ENCODE measurements around the gene CNKSR1. TPM values are rescaled to one million over a fixed set of nuclear protein-coding genes. Genes with fewer than 3 reads are reported as not detected.
A peak's percentile ranks its signal among the peaks of the same experiment; 100 is the strongest.

Gene CNKSR1
- total and polyA plus RNA-seq, 4 donors: 1.5 to 4.9 (median 2.0) TPM

DNA sequence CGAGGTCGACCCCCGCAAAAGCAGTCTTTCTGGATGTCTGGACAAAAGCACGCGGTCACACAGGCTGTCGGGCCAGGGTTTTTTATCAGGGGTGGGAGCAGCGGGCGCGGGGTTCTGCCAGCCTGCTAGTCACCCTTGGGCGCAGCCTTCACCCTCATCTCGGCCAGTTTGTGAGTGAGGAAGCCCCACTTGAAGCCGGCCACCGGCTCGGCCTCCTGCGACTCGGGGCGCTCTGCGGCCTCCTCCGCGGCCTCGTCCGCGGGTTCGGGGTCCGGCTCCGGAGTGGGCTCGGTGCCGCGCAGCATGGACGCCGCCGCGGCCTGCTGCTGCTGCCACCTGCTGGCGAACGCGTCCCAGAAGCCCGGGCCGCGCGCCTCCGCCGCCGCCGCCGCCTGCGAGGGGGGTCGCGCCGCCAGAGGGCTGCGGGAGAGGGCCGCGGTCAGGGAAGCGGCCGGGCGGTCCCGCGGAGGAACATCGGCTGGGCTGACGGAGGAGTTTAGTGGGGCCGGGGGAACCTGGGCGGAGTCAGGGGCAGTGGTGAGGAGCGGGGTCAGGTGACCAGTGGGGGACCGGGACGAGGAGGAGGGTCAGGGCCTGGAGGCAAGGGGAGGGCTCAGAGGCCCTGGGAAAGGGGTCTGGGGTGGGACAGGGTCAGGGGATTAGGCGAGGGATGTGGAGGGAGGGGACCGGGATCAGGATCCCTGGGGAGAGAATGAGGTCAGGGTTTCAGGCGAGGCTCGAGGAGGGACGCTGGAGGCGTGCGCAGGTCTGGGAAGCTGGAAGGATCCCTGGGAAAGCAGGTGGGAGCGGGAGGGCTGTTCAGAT lies 13.0 kb upstream of the CNKSR1 start:
- H3K27me3 ChIP-seq (ENCODE audit: control insufficient read depth in 1 of 2, insufficient read depth in 2 of 2, low read length in 1 of 2): no peaks in the 10 kb centered on the region
- peak overlapping the region in 1 of 2 donors; percentile 22 for H3K4me3 ChIP-seq (ENCODE audit: low read length in 2 of 2)
- ATAC-seq (ENCODE audit: low FRiP score): peak; percentile 54
- intact Hi-C loops (cut with DNase I): loop anchor here (5.0 kb wide), 2 partner anchors 57 to 127 kb away; no protein-coding TSS in a partner anchor
- DNase-seq: peak in 1 of 2 donors; percentile 85
- no peaks in the 10 kb centered on the region for H3K9me3 ChIP-seq (ENCODE audit: control insufficient read depth, low read length)
- no peaks in the 10 kb centered on the region for H3K36me3 ChIP-seq (ENCODE audit: control insufficient read depth in 1 of 2, insufficient read depth in 2 of 2, low read length in 1 of 2)
- 10% methylated on average over 61 to 72 of the region's 72 CpGs for WGBS, 2 donors
- H3K27ac ChIP-seq (ENCODE audit: low read depth in 1 of 2, low read length in 2 of 2): no peak overlapping the region
- H3K4me1 ChIP-seq (ENCODE audit: control insufficient read depth in 1 of 2, insufficient read depth in 2 of 2, low read length in 2 of 2): no peaks in the 10 kb centered on the region

DNA sequence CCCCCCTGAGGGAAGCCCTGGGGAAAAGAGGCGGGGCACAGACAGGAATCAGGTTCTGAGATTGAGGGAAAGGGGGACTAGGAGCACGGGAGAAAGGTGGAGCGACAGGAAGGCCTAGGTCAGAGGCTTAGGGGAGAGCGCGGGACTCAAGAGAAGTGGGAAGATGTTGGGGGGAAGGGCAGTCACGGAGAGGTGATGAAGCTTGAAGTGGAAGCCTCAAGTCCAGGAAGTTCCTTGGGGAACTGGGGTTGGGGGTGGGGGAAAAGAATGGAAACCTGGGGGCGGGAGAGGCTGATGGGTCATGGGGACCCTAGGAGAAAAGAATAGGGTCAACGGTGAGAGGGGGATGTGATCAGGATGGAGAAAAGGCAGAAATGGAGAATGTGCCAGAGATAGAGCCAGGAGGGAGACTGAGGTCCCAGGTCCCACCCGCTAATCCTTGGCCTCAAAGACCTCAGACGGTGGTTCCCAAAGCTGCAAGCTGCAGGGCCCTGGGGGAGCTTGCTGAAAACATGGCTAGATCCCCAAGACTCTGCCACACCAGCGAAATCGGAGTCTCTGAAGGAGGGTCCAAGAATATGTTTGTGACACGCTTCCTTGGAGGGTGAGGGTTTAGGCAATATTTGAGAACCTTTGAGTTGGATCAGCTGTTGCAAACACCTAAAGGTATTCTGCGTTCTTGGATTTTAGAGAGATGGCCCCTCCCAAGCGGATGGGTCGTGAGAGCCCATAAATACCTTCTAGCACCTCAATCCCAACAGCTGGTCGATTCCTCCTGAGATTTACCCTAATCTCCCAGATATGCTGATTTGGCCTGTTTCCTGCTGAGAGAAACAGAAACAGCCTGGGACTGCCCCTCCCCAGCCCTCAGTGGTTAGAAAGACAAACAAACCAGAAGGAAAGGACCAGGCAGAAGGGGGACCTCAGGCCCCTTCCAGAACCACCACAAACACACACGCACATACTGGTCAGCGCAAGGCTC lies 12.1 kb upstream of the CNKSR1 start:
- intact Hi-C loops (cut with DNase I): loop anchor here (5.0 kb wide), 3 partner anchors 53 to 128 kb away; partner anchors contain the start of gene PDIK1L (in 1 of the 2)
- DNase-seq (no peak), ATAC-seq (ENCODE audit: low FRiP score) (no peak)
- WGBS, 2 donors: 80 to 81% methylated on average over 19 of the region's 19 CpGs
- Histone ChIP-seq H3K4me3 (ENCODE audit: low read length in 2 of 2) (no peak overlapping the region), H3K9me3 (ENCODE audit: control insufficient read depth, low read length) (no peaks in the 10 kb centered on the region), H3K27me3 (ENCODE audit: control insufficient read depth in 1 of 2, insufficient read depth in 2 of 2, low read length in 1 of 2) (no peaks in the 10 kb centered on the region), H3K4me1 (ENCODE audit: control insufficient read depth in 1 of 2, insufficient read depth in 2 of 2, low read length in 2 of 2) (no peaks in the 10 kb centered on the region), H3K27ac (ENCODE audit: low read depth in 1 of 2, low read length in 2 of 2) (no peak overlapping the region), H3K36me3 (ENCODE audit: control insufficient read depth in 1 of 2, insufficient read depth in 2 of 2, low read length in 1 of 2) (no peaks in the 10 kb centered on the region)

DNA sequence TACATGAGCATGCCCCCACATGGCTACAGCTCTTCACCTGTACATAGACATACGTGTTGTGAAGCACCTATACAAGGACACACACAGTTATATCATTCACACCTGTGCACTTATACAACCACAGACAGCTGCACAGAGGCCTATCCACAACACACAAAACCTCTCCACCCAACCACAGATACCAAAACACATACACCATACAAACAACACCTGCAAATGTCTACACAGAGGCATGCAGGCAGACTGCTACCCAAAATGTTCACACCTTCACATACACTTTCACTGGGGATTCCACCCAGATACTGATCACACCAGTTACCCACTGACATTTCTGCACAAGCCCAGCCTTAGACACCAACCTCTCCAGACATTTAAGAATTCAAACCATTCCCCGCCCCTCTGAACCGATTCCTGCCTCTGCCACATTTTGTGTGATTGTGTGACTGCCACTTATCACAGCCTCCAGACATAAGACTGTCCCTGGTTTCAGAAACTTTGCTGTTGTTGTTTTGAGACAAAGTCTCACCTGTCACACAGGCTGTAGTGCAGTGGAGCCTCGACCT lies 10.5 kb upstream of the CNKSR1 start:
- DNase-seq: no peak
- Histone ChIP-seq H3K27ac (ENCODE audit: low read depth in 1 of 2, low read length in 2 of 2) (no peak overlapping the region), H3K4me3 (ENCODE audit: low read length in 2 of 2) (no peak overlapping the region), H3K36me3 (ENCODE audit: control insufficient read depth in 1 of 2, insufficient read depth in 2 of 2, low read length in 1 of 2) (no peaks in the 10 kb centered on the region), H3K27me3 (ENCODE audit: control insufficient read depth in 1 of 2, insufficient read depth in 2 of 2, low read length in 1 of 2) (no peaks in the 10 kb centered on the region), H3K4me1 (ENCODE audit: control insufficient read depth in 1 of 2, insufficient read depth in 2 of 2, low read length in 2 of 2) (no peaks in the 10 kb centered on the region), H3K9me3 (ENCODE audit: control insufficient read depth, low read length) (no peaks in the 10 kb centered on the region)
- WGBS, 2 donors: 81 to 84% methylated on average over 4 of the region's 4 CpGs
- ATAC-seq (ENCODE audit: low FRiP score): no peak
- intact Hi-C loops (cut with DNase I): loop anchor here in 1 of 2 donors (5.0 kb wide), 1 partner anchor 54 kb away; the partner anchor contains the start of gene PDIK1L

DNA sequence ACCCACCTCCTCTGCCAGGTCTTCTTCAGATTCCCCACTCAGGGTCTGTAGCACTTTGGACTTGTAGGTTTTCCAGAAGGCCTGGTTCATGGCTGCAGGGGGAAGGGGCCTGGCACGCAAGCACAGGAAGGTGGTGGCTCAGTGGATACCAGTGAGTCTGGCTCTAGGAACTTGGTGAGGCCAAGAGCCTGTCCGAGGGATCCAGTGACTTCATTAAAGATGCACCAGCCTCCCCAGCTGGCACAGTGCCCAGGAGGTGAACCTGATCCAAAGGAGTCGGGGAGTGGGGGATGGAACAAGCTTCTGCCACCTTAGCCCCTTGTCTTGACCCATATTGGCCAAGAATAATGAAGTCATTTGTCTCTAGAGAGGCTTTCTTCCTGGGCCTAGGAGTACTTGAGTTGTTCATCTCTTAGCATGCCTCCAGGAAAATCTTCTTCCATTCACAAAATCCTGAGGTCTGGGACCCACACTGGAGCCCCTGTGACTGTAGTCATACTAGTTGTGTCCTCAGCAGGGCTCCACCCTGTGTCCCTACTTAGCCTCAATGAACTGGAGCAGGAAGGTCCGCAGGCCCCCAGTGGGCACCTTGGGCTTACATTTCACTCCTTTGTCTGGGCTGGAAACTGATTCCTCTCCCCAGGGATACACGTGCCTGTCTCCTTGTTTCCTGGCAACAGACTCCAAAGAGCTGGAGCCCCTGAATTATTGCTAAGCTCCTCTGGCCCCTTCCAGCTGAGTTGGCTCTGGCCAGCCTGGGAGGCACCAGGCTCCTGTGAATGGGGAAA lies 8.7 kb upstream of the CNKSR1 start, which contains the start of gene C1orf232:
C1orf232 (minus strand) TSS at position 554 of the 788 bp plus-strand sequence; CDS start at position 90, 464 bp downstream.
- intact Hi-C loops (cut with DNase I): loop anchor here in 1 of 2 donors (2.0 to 5.0 kb wide), 2 partner anchors 56 to 152 kb away; partner anchors contain the start of gene PDIK1L
- Histone ChIP-seq H3K4me1 (ENCODE audit: control insufficient read depth in 1 of 2, insufficient read depth in 2 of 2, low read length in 2 of 2) (no peaks in the 10 kb centered on the region), H3K9me3 (ENCODE audit: control insufficient read depth, low read length) (no peaks in the 10 kb centered on the region), H3K27ac (ENCODE audit: low read depth in 1 of 2, low read length in 2 of 2) (no peak within 1 kb of the TSS), H3K4me3 (ENCODE audit: low read length in 2 of 2) (peak within 1 kb of the TSS; percentile 44 to 52), H3K36me3 (ENCODE audit: control insufficient read depth in 1 of 2, insufficient read depth in 2 of 2, low read length in 1 of 2) (no peaks in the 10 kb centered on the region), H3K27me3 (ENCODE audit: control insufficient read depth in 1 of 2, insufficient read depth in 2 of 2, low read length in 1 of 2) (no peaks in the 10 kb centered on the region)
- 71 to 77% methylated on average over 5 of the region's 5 CpGs for WGBS, 2 donors
- DNase-seq (no peak), ATAC-seq (ENCODE audit: low FRiP score) (no peak)

DNA sequence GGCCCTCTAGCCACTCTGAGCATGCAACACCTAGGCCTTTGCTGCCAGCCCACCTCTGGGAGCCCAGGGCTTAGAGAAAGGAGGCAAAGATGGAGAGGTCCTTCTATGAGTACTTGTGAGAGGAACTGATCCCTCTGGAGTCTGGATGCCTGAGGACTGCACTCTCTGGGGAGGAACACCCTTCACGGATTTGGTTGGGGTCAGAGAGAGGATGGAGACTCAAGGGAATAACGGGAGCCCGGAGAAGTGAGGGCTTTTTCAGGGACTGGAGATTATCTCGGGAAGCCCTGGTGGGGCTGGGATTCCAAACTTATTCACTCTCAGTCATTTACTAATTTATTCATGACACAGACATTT lies 8.1 kb upstream of the CNKSR1 start:
- no peaks in the 10 kb centered on the region for H3K4me1 ChIP-seq (ENCODE audit: control insufficient read depth in 1 of 2, insufficient read depth in 2 of 2, low read length in 2 of 2)
- ATAC-seq (ENCODE audit: low FRiP score): no peak
- intact Hi-C loops (cut with DNase I): loop anchor here in 1 of 2 donors (2.0 to 5.0 kb wide), 2 partner anchors 57 to 152 kb away; partner anchors contain the start of gene PDIK1L
- no peaks in the 10 kb centered on the region for H3K9me3 ChIP-seq (ENCODE audit: control insufficient read depth, low read length)
- H3K36me3 ChIP-seq (ENCODE audit: control insufficient read depth in 1 of 2, insufficient read depth in 2 of 2, low read length in 1 of 2): no peaks in the 10 kb centered on the region
- WGBS, 2 donors: 54 to 58% methylated on average over 4 of the region's 4 CpGs
- no peak overlapping the region for H3K4me3 ChIP-seq (ENCODE audit: low read length in 2 of 2)
- no peak overlapping the region for H3K27ac ChIP-seq (ENCODE audit: low read depth in 1 of 2, low read length in 2 of 2)
- no peaks in the 10 kb centered on the region for H3K27me3 ChIP-seq (ENCODE audit: control insufficient read depth in 1 of 2, insufficient read depth in 2 of 2, low read length in 1 of 2)
- DNase-seq: no peak

DNA sequence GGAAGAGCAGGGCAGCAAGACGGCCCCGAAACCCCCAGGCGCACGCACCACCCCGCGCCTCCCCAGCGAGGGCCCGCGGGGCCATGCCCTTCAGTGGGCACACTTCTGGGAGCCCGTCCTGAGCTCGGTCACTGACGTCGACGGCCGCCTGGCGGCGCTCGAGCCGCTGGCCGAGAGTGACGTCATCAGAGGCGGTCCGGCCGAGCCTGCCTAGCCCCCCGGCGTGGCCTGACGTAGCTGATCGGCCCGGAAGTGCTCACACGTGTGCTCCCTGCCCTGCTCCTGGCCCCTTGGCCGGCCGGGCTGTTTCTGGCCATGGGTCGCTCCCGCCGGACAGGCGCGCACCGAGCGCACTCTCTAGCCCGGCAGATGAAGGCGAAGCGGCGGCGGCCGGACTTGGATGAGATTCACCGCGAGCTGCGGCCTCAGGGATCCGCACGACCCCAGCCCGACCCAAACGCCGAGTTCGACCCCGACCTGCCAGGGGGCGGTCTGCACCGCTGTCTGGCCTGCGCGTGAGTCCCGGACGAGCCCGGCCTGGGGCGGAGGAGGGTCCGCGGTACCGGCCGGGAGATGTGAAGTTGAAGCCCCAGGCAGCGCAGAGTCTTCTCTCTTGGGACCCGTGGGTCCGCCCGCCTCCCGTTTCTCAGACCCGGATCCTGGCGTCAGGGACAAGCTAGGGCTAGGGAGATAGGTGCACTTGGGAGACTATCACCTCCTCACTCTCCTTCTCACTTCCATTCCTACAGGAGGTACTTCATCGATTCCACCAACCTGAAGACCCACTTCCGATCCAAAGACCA lies 7.4 kb upstream of the CNKSR1 start, which contains the start of gene ZNF593:
ZNF593 (plus strand) TSS at position 240 of the 803 bp plus-strand sequence; CDS start at position 316, 76 bp downstream.
- 1 to 2% methylated on average over 70 to 76 of the region's 76 CpGs for WGBS, 2 donors
- ATAC-seq (ENCODE audit: low FRiP score) (peak; percentile 96), DNase-seq (peak; percentile 95 to 98)
- H3K27me3 ChIP-seq (ENCODE audit: control insufficient read depth in 1 of 2, insufficient read depth in 2 of 2, low read length in 1 of 2): no peaks in the 10 kb centered on the region
- H3K4me3 ChIP-seq (ENCODE audit: low read length in 2 of 2): peak within 1 kb of the TSS; percentile 44 to 52
- intact Hi-C loops (cut with DNase I): loop anchor here in 1 of 2 donors (2.0 to 5.0 kb wide), 3 partner anchors 58 to 151 kb away; partner anchors contain the start of gene PDIK1L
- H3K36me3 ChIP-seq (ENCODE audit: control insufficient read depth in 1 of 2, insufficient read depth in 2 of 2, low read length in 1 of 2): no peaks in the 10 kb centered on the region
- no peaks in the 10 kb centered on the region for H3K4me1 ChIP-seq (ENCODE audit: control insufficient read depth in 1 of 2, insufficient read depth in 2 of 2, low read length in 2 of 2)
- no peaks in the 10 kb centered on the region for H3K9me3 ChIP-seq (ENCODE audit: control insufficient read depth, low read length)
- H3K27ac ChIP-seq (ENCODE audit: low read depth in 1 of 2, low read length in 2 of 2): no peak within 1 kb of the TSS

DNA sequence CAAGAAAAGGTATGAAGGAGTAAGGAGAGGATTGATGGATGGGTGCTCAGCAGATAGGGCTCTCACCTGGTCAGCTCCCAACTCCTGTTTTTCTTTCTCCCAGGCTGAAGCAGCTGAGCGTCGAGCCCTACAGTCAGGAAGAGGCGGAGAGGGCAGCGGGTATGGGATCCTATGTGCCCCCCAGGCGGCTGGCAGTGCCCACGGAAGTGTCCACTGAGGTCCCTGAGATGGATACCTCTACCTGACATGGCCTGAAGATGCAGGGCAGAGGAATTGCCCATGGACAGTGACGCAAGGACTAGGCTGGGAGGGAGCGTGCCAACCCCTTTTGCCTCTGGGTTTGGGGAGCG lies 6.8 kb upstream of the CNKSR1 start:
- no peak for DNase-seq
- Histone ChIP-seq H3K4me3 (ENCODE audit: low read length in 2 of 2) (peak overlapping the region; percentile 44 to 52), H3K4me1 (ENCODE audit: control insufficient read depth in 1 of 2, insufficient read depth in 2 of 2, low read length in 2 of 2) (no peaks in the 10 kb centered on the region), H3K9me3 (ENCODE audit: control insufficient read depth, low read length) (no peaks in the 10 kb centered on the region), H3K27me3 (ENCODE audit: control insufficient read depth in 1 of 2, insufficient read depth in 2 of 2, low read length in 1 of 2) (no peaks in the 10 kb centered on the region), H3K36me3 (ENCODE audit: control insufficient read depth in 1 of 2, insufficient read depth in 2 of 2, low read length in 1 of 2) (no peaks in the 10 kb centered on the region), H3K27ac (ENCODE audit: low read depth in 1 of 2, low read length in 2 of 2) (no peak overlapping the region)
- intact Hi-C loops (cut with DNase I): loop anchor here in 1 of 2 donors (2.0 kb wide), 1 partner anchor 60 kb away; no protein-coding TSS in a partner anchor
- WGBS, 2 donors: 70 to 73% methylated on average over 9 of the region's 9 CpGs
- no peak for ATAC-seq (ENCODE audit: low FRiP score)

Data from aorta (tissue), 5 donors.